Breast epithelium (tissue), 4 donors: ENCODE results near the gene SLC35G2. TPM values are rescaled to one million over a fixed set of nuclear protein-coding genes. Genes with fewer than 3 reads are reported as not detected.

Experiments
- DNase-seq, 2 donors: peaks; one replicate each; pipeline ENCODE4 v3.0.0-alpha.2; 2019; ENCODE audit warnings: low spot score in 2 of 2
- H3K27ac ChIP-seq, 2 donors: fragments of 200-600 bp; sonication (generic) in 1 of 2; one replicate each; pipeline ENCODE4 v1.5.1; 2016 to 2019; ENCODE audit warnings: mild to moderate bottlenecking in 1 of 2
- H3K27me3 ChIP-seq, 2 donors: fragments of 200-600 bp; sonication (generic) in 1 of 2; one replicate each; pipeline versions ENCODE4 v1.5.1 to v1.6.0; 2017 to 2019; ENCODE audit warnings: control low read depth in 1 of 2, mild to moderate bottlenecking in 1 of 2
- H3K36me3 ChIP-seq: fragments of 200-600 bp; one replicate; pipeline ENCODE4 v1.5.1; 2019
- H3K4me1 ChIP-seq, 2 donors: fragments of 200-600 bp; sonication (generic); one replicate each; pipeline ENCODE4 v1.5.1; 2016 to 2019; ENCODE audit warnings: control low read depth in 1 of 2
- H3K4me3 ChIP-seq, 3 donors: fragments of 200-600 bp; sonication (generic); 1 replicate in 2 of 3; 2 replicates in 1 of 3; pipeline ENCODE4 v1.5.1; 2016 to 2019; ENCODE audit warnings: mild to moderate bottlenecking in 3 of 3, moderate library complexity in 2 of 3
- H3K9me3 ChIP-seq, 2 donors: fragments of 200-600 bp; sonication (generic) in 1 of 2; one replicate each; pipeline ENCODE4 v1.5.1; 2016 to 2019; ENCODE audit warnings: control low read depth in 1 of 2
- POLR2A ChIP-seq: fragments of 450-650 bp; IDR thresholded peaks from one replicate; pipeline ENCODE4 v1.6.1; 2016; ENCODE audit warnings: antibody characterized with exemption, mild to moderate bottlenecking, moderate library complexity
- POLR2AphosphoS5 ChIP-seq, 3 donors: sonication (generic); formaldehyde crosslinking; IDR thresholded peaks; one replicate each; pipeline ENCODE4 v1.6.1; 2017; ENCODE audit warnings: antibody characterized with exemption in 3 of 3
- intact Hi-C: fragments of 100-400 bp; cut with DNase I; formaldehyde crosslinking; loops from one replicate; pipeline ENCODE4 v1.15.1; 2023; ENCODE audit warnings: low total_unique reads
- total RNA-seq, 3 donors: library from RNA; depleted of rRNA; stranded (reverse); fragments of >200 nt; gene quantifications; one replicate each; pipeline ENCODE4 v1.1.0, GENCODE V29; 2016
- TF ChIP-seq, protein P1 (sequence below), 3 donors: fragments of 450-650 bp; IDR thresholded peaks; one replicate each; pipeline ENCODE4 v1.5.1; 2016 to 2017; ENCODE audit warnings: antibody characterized with exemption in 3 of 3, mild to moderate bottlenecking in 3 of 3, moderate library complexity in 3 of 3

Gene SLC35G2
- total RNA-seq, 3 donors from 2014 or later = 6.0 to 9.5 (median 9.3) TPM

- H3K27me3 ChIP-seq = no peaks in the 10 kb centered on the region
- H3K4me3 ChIP-seq = no peak overlapping the region
- TF ChIP-seq POLR2A (no peak), POLR2AphosphoS5 (IDR thresholded peaks at IDR 0.05) (no peak)
- TF ChIP-seq, protein P1, sequence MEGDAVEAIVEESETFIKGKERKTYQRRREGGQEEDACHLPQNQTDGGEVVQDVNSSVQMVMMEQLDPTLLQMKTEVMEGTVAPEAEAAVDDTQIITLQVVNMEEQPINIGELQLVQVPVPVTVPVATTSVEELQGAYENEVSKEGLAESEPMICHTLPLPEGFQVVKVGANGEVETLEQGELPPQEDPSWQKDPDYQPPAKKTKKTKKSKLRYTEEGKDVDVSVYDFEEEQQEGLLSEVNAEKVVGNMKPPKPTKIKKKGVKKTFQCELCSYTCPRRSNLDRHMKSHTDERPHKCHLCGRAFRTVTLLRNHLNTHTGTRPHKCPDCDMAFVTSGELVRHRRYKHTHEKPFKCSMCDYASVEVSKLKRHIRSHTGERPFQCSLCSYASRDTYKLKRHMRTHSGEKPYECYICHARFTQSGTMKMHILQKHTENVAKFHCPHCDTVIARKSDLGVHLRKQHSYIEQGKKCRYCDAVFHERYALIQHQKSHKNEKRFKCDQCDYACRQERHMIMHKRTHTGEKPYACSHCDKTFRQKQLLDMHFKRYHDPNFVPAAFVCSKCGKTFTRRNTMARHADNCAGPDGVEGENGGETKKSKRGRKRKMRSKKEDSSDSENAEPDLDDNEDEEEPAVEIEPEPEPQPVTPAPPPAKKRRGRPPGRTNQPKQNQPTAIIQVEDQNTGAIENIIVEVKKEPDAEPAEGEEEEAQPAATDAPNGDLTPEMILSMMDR (IDR thresholded peaks at IDR 0.05) = no peak
- no peak for DNase-seq
- no peak overlapping the region for H3K27ac ChIP-seq
- no peaks in the 10 kb centered on the region for H3K4me1 ChIP-seq
- no peaks in the 10 kb centered on the region for H3K36me3 ChIP-seq
- no peaks in the 10 kb centered on the region for H3K9me3 ChIP-seq
- intact Hi-C loops = no loop called here
These were observed 1.5 kb upstream of the SLC35G2 start for GRCh38 chr3:136817448-136817847.

- TF ChIP-seq, protein P1 (IDR thresholded peaks at IDR 0.05) = no peak
- no peak for TF ChIP-seq POLR2AphosphoS5 (IDR thresholded peaks at IDR 0.05)
- TF ChIP-seq POLR2A = no peak
- Histone ChIP-seq H3K27ac (peak overlapping the region; percentile 78 to 90), H3K36me3 (no peaks in the 10 kb centered on the region), H3K9me3 (no peaks in the 10 kb centered on the region), H3K4me1 (no peaks in the 10 kb centered on the region), H3K27me3 (no peaks in the 10 kb centered on the region), H3K4me3 (peak overlapping the region; percentile 70 to 81 (median 72))
- DNase-seq = no peak
- intact Hi-C loops = no loop called here
These were observed 646 bp upstream of the SLC35G2 start for GRCh38 chr3:136818191-136818768.

- Histone ChIP-seq H3K27me3 (no peaks in the 10 kb centered on the region), H3K9me3 (no peaks in the 10 kb centered on the region), H3K4me1 (no peaks in the 10 kb centered on the region), H3K4me3 (peak overlapping the region; percentile 70 to 81 (median 72)), H3K36me3 (no peaks in the 10 kb centered on the region), H3K27ac (peak overlapping the region; percentile 78 to 90)
- intact Hi-C loops = no loop called here
- no peak for TF ChIP-seq POLR2A
- TF ChIP-seq, protein P1 (IDR thresholded peaks at IDR 0.05) = no peak
- no peak for TF ChIP-seq POLR2AphosphoS5 (IDR thresholded peaks at IDR 0.05)
- no peak for DNase-seq
These were observed 435 bp downstream of the SLC35G2 start for GRCh38 chr3:136819392-136819730.

DNA sequence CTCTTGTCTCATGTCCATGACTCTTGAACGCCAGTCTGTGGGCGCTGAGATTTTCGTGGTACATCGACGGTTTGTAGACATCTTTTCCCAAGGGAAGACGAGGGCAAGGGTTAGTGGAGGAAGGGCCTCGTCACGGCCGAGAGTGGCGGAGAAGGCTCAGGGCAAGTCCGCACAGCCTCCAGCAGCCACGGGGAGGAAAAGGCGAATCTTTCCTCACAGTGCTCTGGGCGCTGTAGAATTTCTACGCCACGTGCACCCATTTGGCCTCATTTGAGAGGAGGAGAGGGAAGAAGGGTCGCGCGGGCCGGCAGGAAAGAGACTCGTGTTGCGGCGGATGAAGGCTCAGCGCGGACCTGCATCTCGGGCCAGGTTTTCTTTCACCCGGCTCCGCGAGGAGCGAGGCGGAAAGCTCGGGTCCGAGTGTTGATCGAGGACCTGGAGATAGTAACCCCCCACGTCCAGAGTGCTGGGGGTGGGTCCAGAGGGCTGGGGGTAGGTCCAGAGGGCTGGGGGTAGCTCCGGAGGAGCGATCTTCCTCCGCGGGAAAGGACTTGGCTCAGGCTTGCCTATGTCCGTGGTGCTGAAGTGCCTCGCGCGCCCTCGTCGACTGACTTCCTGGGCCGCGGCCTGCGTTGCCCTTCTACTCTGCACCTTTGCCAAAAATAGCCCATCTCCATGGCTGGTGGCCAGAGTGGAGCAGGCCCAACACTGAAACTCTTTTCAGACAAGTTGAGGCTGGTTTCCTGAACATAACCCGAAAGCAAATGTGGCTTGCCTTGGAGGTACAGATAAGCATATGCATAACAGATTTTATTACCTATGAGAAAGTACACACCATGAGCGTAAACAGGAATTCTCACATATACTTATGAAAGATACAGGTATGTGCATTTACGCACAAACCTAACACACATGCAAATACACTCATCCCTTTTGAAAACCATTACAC, 1.1 kb downstream of the SLC35G2 start:
- DNase-seq = no peak
- H3K9me3 ChIP-seq = peaks cover 0 to under 1% of the 10 kb centered on the region in 2 donors
- H3K36me3 ChIP-seq = no peaks in the 10 kb centered on the region
- peak in 1 of 3 donors; percentile 22 for TF ChIP-seq POLR2AphosphoS5 (IDR thresholded peaks at IDR 0.05)
- TF ChIP-seq POLR2A = no peak
- TF ChIP-seq, protein P1 (IDR thresholded peaks at IDR 0.05) = no peak
- no peaks in the 10 kb centered on the region for H3K4me1 ChIP-seq
- peak overlapping the region; percentile 70 to 81 (median 72) for H3K4me3 ChIP-seq
- intact Hi-C loops = no loop called here
- H3K27ac ChIP-seq = peak overlapping the region; percentile 78 to 90
- no peaks in the 10 kb centered on the region for H3K27me3 ChIP-seq

- TF ChIP-seq POLR2A (no peak), POLR2AphosphoS5 (IDR thresholded peaks at IDR 0.05) (no peak)
- TF ChIP-seq, protein P1 (IDR thresholded peaks at IDR 0.05) = no peak
- Histone ChIP-seq H3K27ac (no peak overlapping the region), H3K4me3 (no peak overlapping the region), H3K36me3 (no peaks in the 10 kb centered on the region), H3K27me3 (no peaks in the 10 kb centered on the region), H3K9me3 (peaks cover 0 to 3% of the 10 kb centered on the region in 2 donors), H3K4me1 (no peaks in the 10 kb centered on the region)
- intact Hi-C loops = no loop called here
- DNase-seq = no peak
These were observed 12.5 kb downstream of the SLC35G2 start for GRCh38 chr3:136831461-136831860.
